Calu3 (cell line): Measurements from ENCODE around the gene PROZ. TPM values are rescaled to one million over a fixed set of nuclear protein-coding genes. Genes with fewer than 3 reads are reported as not detected.

Source experiments
- BruUV-seq: library from RNA; stranded (reverse); fragments of 400-500 nt; replicated peaks from 2 replicates; lab custom pipeline; 2021; lab: Mats Ljungman, UMichigan
- CTCF ChIA-PET: fragments of 300-600 bp; sonication (Branson Sonifier 250); formaldehyde crosslinking; loops from one replicate; lab custom pipeline; 2022; ENCODE audit warnings: antibody characterized with exemption; lab: Charles Lee
- DNase-seq: peaks from one replicate; pipeline ENCODE4 v3.0.0; 2022
- H3K27ac Mint-ChIP-seq: one replicate; pipeline ENCODE4 v1.8.0; 2022; ENCODE audit warnings: mixed read lengths; ENCODE audit not compliant: unreplicated experiment
- H3K27me3 Mint-ChIP-seq: one replicate; pipeline ENCODE4 v1.8.0; 2022; ENCODE audit warnings: mixed read lengths; ENCODE audit not compliant: unreplicated experiment
- H3K36me3 Mint-ChIP-seq: one replicate; pipeline ENCODE4 v1.8.0; 2022; ENCODE audit warnings: mild to moderate bottlenecking, moderate library complexity, mixed read lengths; ENCODE audit not compliant: insufficient read depth, unreplicated experiment
- H3K4me1 Mint-ChIP-seq: one replicate; pipeline ENCODE4 v1.8.0; 2022; ENCODE audit warnings: mild to moderate bottlenecking, low read depth, mixed read lengths; ENCODE audit not compliant: unreplicated experiment
- H3K4me3 Mint-ChIP-seq: one replicate; pipeline ENCODE4 v1.8.0; 2022; ENCODE audit warnings: mild to moderate bottlenecking, low read depth, moderate library complexity, mixed read lengths; ENCODE audit not compliant: unreplicated experiment
- H3K9me3 Mint-ChIP-seq: one replicate; pipeline ENCODE4 v1.8.0; 2022; ENCODE audit warnings: low read depth, mixed read lengths; ENCODE audit not compliant: unreplicated experiment
- intact Hi-C: fragments of 100-400 bp; cut with micrococcal nuclease; formaldehyde crosslinking; loops from one replicate; pipeline ENCODE4 v1.10.0; 2022; ENCODE audit not compliant: unreplicated experiment
- total RNA-seq: library from RNA; stranded (reverse); gene quantifications from 2 replicates; pipeline ENCODE4 v1.2.3, GENCODE V29; 2022
- TF ChIP-seq, protein P1 (sequence below): fragments of 200-600 bp; IDR thresholded peaks from one replicate; pipeline ENCODE4 v1.8.0; 2022; ENCODE audit warnings: antibody characterized with exemption; ENCODE audit not compliant: unreplicated experiment

The PROZ gene
- total RNA-seq, 1 experiment from 2014 or later, result not detected

- Mint-ChIP-seq H3K36me3 (no peaks in the 10 kb centered on the region), H3K9me3 (no peaks in the 10 kb centered on the region), H3K4me1 (no peaks in the 10 kb centered on the region), H3K4me3 (no peak overlapping the region), H3K27ac (no peak overlapping the region), H3K27me3 (no peaks in the 10 kb centered on the region)
- CTCF ChIA-PET, result no interaction called here
- intact Hi-C loops, result no loop called here
- TF ChIP-seq, protein P1, sequence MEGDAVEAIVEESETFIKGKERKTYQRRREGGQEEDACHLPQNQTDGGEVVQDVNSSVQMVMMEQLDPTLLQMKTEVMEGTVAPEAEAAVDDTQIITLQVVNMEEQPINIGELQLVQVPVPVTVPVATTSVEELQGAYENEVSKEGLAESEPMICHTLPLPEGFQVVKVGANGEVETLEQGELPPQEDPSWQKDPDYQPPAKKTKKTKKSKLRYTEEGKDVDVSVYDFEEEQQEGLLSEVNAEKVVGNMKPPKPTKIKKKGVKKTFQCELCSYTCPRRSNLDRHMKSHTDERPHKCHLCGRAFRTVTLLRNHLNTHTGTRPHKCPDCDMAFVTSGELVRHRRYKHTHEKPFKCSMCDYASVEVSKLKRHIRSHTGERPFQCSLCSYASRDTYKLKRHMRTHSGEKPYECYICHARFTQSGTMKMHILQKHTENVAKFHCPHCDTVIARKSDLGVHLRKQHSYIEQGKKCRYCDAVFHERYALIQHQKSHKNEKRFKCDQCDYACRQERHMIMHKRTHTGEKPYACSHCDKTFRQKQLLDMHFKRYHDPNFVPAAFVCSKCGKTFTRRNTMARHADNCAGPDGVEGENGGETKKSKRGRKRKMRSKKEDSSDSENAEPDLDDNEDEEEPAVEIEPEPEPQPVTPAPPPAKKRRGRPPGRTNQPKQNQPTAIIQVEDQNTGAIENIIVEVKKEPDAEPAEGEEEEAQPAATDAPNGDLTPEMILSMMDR, result no peak
- no TSS peak for BruUV-seq
- no peak for DNase-seq
Observed at GRCh38 chr13:113167155-113167554, 8.7 kb downstream of the PROZ start.

- TF ChIP-seq, protein P1, result no peak
- no peak for DNase-seq
- CTCF ChIA-PET, result no interaction called here
- Mint-ChIP-seq H3K27me3 (no peaks in the 10 kb centered on the region), H3K27ac (no peak overlapping the region), H3K4me3 (no peak overlapping the region), H3K4me1 (no peaks in the 10 kb centered on the region), H3K9me3 (no peaks in the 10 kb centered on the region), H3K36me3 (no peaks in the 10 kb centered on the region)
- intact Hi-C loops, result no loop called here
- BruUV-seq, result no TSS peak
Observed at GRCh38 chr13:113167575-113167974, 9.1 kb downstream of the PROZ start.

GRCh38 chr13:113168211-113168610 is 9.8 kb downstream of the PROZ start:
- intact Hi-C loops, result no loop called here
- H3K4me3 Mint-ChIP-seq, result no peak overlapping the region
- no peaks in the 10 kb centered on the region for H3K36me3 Mint-ChIP-seq
- H3K27ac Mint-ChIP-seq, result no peak overlapping the region
- no TSS peak for BruUV-seq
- H3K9me3 Mint-ChIP-seq, result no peaks in the 10 kb centered on the region
- CTCF ChIA-PET, result no interaction called here
- TF ChIP-seq, protein P1, result no peak
- no peaks in the 10 kb centered on the region for H3K27me3 Mint-ChIP-seq
- no peaks in the 10 kb centered on the region for H3K4me1 Mint-ChIP-seq
- no peak for DNase-seq

DNA sequence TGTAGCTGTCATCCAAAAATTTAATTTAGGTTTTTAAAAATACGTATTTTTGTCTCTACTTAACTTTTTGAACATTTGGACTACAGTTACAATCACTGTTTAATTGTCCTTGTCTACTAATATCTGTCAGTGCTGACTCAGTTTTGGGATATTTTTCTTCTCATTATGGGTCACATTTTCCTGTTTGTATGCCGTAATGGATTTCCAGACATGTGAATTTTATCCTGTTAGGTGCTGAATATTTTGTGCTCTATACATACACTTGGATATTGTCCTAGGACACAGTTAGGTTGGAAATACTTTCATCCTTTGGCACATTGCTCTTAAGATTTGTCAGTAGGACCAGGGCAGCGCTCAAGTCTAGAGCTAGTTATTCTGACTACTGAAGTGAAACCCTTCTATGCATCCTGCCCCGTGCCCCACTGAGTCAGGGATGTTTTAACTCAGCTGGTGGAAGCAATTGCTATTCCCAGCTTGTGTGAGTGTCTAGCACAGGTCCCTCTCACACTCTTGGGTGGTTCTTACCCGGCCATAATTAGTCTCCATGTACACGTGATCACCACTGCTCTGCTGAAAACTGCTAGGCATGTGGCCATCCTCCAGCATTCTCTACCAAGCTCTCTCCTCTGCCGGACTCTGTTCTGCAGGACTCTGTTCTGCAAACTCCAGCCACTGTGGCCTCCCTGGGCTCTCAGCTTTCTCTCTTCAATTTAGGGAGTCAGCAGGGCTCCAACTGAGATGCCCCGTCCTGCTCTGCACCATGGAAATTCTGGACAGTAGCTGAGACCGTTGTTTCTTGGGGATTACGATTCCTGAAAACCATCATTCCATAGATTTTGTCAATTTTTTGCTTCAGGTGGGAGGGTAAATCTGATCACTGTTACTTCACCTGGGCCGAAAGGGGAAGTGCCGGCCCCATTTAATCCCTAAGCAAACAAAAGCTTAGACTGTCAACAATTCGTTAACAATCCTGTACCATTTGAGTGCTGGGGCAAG is 11.1 kb downstream of the PROZ start:
- no peak overlapping the region for H3K27ac Mint-ChIP-seq
- no peaks in the 10 kb centered on the region for H3K36me3 Mint-ChIP-seq
- TF ChIP-seq, protein P1, result no peak
- DNase-seq, result no peak
- BruUV-seq, result no TSS peak
- H3K4me1 Mint-ChIP-seq, result no peaks in the 10 kb centered on the region
- no peaks in the 10 kb centered on the region for H3K27me3 Mint-ChIP-seq
- no peak overlapping the region for H3K4me3 Mint-ChIP-seq
- H3K9me3 Mint-ChIP-seq, result no peaks in the 10 kb centered on the region
- intact Hi-C loops, result no loop called here
- CTCF ChIA-PET, result no interaction called here
